ENCODE measurements around the gene FRAS1.
"Not testable (repeated sequence)": the region's sequence is repeated elsewhere in the genome, so short reads cannot be mapped to it uniquely, and the experiment has no call there.

The FRAS1 gene

DNA sequence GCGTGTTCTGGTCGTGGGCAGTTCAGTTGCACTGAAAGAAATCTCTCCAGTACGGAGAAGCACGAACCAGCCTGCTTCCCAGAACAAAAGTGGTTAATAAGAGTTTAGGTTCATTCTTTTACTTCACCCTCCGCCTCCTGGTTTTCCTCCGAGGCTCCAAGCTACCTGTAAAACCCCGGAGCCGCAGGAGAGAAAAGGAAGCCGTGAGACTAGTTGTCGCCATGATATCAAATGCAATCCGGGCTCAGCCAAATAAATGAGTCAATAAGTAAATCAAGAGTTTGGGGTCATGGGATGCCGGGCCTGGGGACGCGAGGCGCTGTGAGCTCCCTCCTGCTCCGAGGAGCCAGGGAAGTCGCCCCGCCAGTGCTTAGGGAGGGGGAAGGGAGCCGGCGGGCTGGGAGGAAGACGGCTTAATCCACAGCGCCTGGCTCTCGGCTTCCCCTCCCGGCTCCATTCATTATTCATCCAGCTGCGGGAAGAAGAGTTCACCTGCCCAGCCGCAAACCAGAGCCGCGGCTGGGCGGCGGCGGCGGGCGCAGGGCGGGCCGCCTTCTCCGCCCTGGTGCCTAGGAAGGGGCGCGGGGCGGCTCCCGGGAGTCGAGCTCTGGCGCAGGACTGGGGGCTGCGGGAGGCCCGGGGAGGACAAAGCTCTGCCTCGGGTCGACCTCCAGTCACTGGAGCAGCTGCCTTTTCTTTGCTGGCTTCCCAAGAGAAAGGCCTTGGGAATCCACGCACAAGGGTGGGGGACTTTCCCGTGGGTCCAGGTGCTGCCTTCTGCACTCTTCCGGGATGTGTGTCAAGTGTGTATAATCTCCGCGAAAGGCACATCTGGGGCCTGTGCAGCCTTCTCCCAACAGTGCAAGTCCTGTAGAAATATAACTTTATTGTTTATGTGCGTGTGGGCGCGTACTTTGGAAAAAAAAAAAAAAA lies 1.7 kb downstream of the FRAS1 start:
- peak; percentile 83 for DNase-seq

DNA sequence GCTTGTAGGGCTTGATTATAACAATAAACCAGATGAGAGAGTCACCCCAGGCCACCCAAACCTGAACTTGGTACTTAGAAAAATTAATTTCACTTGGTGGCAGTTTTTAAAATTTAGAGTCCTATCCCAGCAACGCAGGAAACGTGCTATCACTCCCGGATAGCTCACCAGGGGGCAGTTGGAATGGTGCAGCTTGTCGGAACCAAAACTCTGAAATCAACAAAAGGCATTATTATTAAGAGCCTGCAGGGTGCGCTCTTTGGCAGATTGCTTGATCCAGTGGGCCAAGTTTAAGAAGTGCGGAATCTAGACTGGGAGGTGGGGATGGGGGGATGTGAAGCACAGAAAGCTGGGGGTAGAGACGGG lies 2.4 kb downstream of the FRAS1 start:
- DNase-seq: peak; percentile 88

DNA sequence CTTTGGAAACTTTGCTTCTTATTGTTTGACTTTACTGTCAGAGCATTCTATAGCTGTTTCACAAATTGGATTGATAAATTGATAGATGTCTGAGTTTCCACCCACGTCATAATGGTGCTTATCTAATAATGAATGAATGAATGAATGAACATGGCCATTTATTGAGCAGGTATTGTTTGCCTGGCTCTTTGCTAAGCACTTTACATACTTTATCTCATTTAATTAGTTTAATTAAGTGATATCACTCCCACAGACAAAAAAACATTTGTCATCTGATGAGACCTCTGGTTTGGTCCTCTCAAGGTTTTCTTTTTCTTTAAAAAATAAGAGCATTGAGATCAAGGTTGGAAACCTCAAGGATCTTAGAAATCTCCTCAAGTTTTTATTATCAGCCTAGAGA lies 2.8 kb downstream of the FRAS1 start:
- no peak for DNase-seq

DNA sequence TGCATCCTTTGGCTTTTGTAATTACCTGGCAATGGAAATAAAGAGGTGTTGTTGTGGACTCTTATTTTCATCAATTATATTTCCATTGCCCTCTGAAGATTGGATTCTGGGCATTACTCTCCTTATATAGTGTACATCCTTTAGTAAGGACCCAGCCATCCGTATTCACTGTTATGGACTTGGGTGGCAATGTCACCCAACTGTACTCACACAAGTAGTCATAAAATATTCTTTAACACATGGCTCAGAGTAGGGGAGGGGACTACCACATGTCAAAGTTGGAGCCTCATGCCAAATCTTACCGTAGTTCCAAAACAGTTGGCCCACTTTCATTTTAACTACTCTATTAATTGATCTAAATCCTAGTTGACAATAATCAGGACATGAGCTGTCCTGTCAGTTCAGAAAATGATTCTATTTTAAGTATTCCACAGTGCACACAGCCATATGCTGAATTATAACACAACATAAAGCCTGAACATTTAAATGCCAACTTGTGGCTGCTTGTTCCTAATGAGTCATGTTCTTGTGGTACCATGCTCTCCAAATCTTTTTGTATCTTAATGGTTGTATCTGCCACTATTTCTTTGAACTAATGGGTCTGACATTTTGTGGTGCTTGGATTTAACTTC lies 4.9 kb downstream of the FRAS1 start:
- no peak for DNase-seq

DNA sequence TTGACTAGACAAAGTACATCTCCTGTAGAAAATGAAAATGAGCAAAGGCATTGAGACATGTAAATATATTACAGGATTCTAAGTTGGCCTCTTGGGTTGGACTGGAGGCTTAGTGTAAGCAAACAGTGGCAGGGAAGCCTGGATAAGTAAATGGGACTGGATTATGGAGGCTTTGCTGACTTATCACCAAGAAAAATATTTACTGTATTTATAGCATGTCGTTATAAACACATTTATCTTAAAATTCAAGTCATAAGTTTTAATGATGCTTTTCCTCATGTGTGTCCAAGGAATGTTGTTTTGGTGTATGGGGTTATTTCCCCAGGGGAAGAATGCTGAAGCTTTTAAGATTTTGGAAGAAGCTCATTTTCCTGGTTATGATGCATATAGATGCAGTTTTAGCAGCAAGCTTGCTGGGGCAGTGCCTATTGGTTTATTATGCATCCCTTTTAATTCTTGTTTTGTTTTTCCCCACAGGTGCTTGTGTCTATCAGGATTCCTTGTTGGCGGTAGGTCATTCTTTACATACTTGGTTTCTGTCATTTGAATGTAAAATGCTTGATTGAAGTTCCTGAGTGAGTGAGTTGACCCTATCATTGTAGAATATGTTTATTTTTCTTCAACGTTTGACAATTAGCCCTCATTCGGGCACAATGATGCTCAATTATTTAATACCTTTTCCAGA lies 8.5 kb downstream of the FRAS1 start:
- DNase-seq: no peak

DNA sequence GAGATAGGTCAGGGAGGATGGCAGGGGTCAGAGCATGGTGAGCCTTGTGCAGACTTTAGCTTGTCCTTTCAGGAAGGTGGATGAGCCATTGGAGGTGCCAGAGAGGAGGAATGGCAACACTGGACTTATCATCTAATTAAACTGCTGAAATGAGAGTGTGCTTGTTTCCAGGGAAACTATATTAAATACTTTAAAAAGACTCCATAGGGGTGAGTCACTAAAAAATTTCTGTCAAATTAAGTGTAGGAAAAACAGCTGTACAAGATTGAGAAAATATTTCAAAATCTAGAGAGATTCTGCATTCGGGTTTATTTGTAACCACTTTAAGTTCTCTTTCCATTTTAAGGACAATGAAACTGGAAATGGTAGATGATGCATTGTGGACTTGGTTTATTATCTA lies 11.4 kb downstream of the FRAS1 start:
- no peak for DNase-seq

DNA sequence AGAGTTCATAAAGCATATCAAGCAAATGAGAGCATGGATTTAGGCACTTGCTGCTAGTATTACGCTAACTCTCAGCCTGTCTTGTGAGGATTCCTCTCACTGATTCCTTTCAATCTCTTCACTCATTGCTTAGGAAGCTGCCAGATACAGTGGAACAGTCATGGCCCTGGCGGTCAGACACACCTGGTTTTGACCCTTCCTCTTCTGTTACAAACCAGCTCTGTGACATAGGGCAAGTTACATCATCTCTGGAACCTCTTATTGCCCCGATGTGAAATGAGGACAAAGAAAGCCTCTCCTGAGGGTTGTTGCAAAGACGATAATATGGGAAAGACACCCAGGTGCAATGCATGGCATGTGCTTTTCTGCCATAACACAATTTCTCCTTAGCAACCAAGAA lies 12.2 kb downstream of the FRAS1 start:
- DNase-seq: no peak

DNA sequence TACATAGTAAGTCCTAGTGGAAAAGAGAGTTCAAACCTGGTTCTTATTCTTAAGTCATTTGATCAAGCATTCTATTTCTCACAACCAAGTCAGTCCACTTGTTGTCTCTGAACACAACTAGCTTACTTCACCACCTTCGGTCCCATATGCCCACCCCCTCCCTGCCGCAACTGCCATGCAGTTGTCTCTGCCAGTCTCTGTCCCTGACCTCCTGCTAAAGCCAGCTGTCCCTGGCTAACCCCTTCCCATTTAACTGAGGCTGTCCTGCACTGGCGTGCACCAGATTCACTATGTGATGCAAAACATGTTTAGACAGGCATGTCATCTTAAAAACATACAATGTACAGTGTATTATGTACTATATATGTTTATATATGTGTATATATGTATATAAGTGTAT lies 12.7 kb downstream of the FRAS1 start:
- DNase-seq: no peak

DNA sequence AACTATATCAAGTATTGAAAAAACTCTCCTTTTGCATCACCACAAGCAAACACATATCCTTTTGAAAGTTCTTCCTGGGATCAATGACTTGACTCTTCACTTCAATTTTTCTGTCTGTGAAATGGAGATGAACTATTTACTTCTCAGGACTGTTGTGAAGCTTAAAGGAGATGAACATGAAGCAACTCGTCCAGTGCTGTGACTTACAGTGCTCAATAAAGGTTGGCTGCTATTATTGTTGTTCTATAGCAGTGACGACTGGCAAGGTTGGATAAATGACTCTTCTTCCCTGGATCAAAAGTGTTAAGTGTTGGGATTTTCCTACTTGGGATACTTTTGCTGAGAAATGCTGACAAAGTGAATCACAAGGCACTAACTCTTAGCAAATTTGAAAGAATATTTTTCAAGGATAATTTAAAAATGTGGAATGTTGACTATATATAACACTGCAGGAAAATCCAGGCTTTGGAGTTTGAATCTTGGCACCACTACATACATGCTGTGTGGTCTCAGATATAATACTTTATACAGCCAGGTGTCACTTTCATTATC lies 13.7 kb downstream of the FRAS1 start:
- no peak for DNase-seq

DNA sequence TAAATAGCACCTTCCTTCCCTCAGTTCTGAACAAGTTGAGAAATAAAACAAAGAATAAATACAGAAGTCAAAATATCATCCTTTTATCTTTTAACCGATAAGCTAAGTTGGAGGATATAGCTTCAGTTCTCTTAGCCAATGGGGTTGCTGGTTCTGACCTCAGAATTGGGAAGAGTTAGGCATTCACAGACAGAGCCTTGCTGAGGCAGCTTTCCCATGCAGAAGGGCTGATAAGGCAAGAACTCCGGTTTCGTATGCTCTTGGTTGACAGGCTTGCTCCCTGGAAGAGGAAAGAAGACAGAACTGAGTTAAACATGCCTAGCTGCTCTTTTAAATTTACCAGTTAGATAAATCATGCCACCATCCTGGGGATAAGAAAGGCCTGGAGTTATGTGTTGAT lies 17.6 kb downstream of the FRAS1 start:
- DNase-seq: no peak

DNA sequence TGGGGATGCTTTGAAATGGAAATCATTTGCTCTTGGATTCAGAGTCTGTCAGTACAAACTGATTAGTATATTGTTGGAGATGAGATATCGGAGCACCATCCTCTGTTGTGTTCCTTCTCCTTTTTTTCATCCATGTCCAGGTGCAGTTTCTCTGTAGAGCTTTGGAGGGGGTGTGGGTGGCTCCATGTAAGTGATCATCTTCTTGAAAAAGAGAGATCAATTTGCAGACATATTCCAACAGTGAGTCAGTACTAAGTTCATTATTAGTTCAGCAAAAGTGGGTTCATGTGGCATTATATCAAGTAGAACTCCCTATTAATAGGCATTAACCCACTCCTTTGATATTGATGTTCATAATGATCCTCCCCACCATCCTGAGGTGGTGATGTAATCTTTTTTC lies 18.9 kb downstream of the FRAS1 start:
- no peak for DNase-seq

DNA sequence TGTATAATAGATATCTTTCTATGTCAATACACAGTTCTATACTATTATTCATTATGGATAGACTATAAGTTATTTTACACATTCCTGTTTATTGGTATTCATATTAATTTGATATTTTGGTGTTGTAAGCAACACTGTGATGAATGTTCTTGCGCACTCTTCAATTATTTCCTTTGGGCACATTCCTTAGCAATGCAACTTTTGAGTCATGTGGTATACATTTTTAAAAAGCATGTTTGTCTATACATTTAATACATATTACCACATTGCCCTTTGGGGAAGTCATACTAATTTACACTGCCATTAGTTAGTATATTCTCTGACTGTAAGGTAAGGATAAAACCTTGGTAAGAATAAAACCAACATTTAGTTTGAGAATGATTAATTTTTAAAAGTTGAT lies 21.0 kb downstream of the FRAS1 start:
- no peak for DNase-seq

DNA sequence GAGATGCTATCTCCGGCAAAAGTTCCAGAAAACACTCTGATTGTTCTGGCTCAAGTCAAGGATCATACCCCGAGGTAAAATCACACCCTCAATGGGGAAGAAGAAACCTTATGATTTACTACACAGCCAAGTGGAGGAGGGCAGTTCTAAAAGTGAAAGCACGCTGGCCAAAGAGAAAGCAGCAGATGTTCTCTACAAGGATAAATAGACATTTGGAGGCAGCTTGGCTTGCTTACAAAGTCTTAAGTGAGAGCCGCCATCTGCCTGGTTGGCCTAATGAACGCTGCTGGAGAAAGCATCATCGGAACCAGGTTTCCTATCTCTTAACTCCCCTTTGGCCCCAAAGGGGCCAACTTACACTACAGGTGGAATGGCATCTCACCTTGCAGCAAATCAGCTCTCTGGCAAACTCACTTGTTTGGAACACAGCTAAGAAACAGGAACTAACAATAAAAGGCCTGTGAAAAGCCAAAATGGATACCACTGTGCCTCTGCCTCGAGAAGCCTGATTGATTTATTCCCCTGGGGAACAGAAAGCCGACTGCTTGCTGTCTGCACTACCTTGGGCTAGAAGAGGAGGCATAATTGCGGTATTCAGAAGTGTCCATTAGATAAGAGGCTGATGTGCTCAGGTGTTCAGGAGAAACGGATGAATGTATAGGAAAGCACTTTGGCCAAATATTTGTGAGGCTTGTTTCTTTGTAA lies 22.8 kb downstream of the FRAS1 start:
- DNase-seq: no peak

DNA sequence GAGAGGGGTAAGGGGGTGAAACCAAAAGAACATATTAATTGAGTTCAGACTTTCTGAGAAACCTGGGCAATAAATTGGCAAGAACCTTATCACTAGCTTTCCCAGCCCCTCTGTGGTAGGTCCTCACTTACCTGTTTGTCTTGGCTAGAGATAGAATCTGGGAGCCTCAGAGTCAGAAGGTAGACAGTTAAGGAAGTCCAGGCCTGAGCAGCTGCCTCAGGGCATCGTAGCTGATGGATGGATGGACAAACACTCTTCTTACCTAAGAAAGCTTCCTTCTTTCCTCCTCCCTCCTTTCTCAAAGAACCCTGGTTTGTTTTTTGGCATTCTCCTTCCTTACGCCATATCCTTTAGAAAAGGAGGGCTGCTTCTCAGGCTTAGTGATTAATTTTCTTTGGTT lies 24.4 kb downstream of the FRAS1 start:
- DNase-seq: peak; percentile 79

DNA sequence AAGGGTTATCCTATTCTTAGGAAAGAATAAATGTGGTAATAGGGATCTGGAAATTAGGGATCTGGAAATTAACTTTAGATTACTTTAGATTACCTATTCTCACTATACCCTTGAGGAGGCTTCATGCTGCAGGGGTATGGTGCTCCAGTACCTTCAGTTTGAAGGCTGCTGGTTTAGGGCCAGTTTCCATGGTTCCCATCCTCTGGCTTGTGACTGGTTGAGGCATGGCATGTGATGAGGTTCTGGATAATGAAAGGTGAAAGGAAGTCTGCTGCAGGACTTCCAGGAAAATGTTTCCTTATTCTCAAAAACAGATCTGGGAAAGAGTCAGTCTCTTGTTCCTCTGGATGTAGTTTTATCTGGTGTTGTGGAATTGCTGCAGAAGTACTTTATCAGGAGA lies 25.9 kb downstream of the FRAS1 start:
- DNase-seq: no peak

DNA sequence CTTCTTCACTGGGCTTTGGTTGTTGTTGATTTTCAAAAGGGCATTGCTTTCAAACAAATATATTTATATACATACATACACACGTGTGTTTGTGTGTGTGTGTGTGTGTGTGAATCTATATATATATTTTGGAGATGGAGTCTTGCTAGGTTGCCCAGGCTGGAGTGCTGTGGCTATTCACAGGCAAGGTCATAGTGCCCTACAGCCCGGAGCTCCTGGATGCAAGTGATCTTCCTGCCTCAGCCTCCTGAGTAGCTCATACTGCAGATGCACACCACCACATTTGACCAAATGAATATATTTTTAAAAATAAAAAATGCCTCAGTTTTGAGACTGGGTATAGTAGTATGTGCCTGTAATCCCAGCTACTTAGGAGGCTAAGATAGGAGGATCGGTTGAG lies 34.4 kb downstream of the FRAS1 start:
- DNase-seq: no peak

DNA sequence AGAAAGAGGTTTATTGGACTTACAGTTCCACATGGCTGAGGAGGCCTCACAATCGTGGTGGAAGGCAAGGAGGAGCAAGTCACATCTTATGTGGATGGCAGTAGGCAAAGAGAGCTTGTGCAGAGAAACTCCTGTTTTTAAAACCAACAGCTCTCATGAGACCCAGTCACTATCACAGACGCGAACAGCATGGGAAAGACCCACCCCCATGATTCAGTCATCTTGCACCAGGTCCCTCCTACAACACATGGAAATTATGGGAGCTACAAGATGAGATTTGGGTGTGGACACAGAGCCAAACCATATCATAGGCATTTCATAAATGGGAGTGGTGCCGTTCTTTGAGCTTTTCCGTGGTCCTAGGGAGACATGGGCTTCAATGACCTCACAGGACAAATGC lies 35.2 kb downstream of the FRAS1 start:
- not testable (repeated sequence) for DNase-seq

DNA sequence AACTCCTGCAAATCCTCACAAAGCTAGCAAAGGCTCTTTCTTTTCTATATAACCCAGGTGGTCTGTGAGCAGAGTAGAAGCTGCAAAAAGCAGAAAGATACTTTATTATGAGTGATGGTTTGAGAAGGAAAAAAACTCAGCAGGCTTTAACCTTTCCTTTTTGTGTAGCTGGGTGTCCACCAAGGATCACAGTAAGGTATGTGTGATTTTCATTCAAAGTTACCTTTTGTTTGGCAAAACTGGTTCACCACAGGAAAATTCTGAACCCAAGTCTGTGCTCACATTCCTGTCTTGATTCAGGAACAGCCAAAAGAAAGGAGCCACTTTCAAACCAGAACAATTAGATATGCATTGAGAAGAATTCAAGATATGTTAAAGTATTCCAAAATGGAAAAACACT lies 35.7 kb downstream of the FRAS1 start:
- DNase-seq: no peak

DNA sequence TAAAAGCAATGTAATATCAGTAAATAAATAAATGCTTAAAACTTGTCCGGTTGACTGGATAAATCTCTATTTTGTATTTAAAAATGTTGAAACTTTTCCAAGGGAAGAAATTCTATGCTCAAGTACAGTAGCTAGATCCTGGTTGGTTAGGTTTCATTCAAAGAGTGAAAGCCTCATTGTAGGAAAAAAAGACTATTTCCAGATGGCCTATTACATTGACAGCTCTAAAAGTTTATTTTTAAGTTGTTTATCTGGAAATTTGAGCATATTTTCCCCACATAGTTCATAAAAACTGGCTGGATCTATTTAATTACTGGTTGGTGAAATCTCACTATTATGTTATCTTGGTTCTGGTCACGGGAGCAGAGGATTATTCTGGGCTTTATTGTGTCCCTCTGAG lies 38.0 kb downstream of the FRAS1 start:
- no peak for DNase-seq

DNA sequence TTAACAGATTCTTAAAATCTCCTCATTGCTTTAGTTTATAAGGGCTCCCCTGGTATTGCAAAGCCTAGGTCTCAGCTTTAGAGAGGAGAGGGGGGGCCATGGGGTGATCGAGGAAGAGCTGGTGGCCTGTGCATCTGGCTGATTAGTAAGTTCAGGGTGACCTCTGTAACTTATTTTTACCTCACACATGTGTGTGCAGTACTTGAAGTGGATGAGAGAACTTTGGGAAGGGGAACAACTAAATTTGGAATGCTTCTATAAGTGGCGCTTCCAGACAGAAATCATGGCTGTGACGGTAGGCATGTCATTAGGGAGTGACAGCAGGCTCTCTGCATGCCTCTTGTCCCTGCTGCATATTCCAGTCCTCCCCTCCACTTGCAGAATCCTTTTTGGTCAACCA lies 41.9 kb downstream of the FRAS1 start:
- no peak for DNase-seq

DNA sequence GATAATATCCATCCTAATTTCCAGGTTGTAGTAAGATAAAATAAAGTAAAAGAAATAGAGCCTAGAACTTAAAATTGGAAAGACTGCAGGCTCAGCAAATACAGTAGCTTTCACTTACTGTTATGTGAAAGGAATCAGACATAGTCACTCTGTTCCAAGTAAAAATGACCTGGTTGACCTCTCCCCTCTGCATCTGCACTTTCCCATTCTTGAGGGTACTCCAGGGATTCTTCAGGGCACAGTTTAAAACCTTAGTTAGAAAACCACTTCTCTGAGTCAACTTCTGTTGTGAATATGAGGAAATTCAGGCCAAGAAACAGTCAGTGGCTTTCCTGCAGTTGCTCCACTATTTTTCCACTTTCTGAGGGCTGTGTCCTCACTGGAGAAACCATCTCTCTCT lies 42.9 kb downstream of the FRAS1 start:
- no peak for DNase-seq

DNA sequence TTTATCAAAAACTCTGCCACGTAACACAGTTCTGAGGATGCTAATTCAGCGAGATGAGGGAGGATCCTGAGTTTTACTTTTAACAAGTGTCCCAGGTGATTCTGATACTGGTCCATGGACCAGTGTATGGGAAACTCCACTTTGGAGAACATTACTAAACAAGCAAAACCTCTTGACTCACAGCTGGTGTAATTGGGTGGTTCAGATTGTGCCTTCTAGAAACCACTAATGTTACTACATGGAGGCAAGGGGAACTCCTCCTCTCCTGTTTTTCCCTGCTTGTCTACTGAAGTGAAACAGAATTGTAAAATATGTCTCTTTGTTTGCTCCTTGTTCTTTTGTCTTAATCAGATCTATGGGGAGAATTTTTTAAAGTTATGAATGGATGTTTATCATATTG lies 62.6 kb downstream of the FRAS1 start:
- no peak for DNase-seq
